ENCODE measurements around the gene SOS1.

Gene SOS1

GRCh38 chr2:39120771-39121522 is at the start of gene SOS1:
TSS of gene SOS1 (minus strand) at chr2:39121051. CDS start at chr2:39120422, 629 bp downstream.
- peak within 1 kb of the TSS; percentile 80 for H3K4me3 ChIP-seq (ENCODE audit: low read depth, low read length)
- peak; percentile 87 for DNase-seq (ENCODE audit: low read depth)
- in situ Hi-C loops (cut with HindIII; ENCODE audit: low sequenced_read_pairs) = no loop called here
- TF ChIP-seq CTCF (IDR thresholded peaks at IDR 0.05; ENCODE audit: low read depth, low read length, missing control alignments) = no peak

DNA sequence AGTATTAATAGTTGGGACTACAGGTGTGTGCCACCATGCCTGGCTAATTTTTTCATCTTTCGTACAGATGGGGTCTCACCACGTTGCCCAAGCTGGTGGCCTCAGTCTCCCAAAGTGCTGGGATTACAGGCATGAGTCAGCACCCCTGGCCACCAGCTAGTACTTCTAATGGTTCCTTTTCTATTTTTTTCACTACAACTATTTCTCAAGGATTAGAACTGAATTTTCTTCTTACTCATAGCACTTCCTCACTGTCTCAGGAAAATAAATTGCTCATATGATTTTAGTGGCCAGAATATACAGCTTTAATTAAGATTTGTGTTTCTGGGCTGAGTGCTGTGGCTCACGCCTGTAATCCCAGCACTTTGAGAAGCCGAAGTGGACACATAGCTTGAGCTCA is 43.2 kb upstream of the SOS1 start:
- no peak for DNase-seq (ENCODE audit: low read depth)
- in situ Hi-C loops (cut with HindIII; ENCODE audit: low sequenced_read_pairs) = no loop called here
- TF ChIP-seq CTCF (IDR thresholded peaks at IDR 0.05; ENCODE audit: low read depth, low read length, missing control alignments) = no peak
- no peak overlapping the region for H3K4me3 ChIP-seq (ENCODE audit: low read depth, low read length)

DNA sequence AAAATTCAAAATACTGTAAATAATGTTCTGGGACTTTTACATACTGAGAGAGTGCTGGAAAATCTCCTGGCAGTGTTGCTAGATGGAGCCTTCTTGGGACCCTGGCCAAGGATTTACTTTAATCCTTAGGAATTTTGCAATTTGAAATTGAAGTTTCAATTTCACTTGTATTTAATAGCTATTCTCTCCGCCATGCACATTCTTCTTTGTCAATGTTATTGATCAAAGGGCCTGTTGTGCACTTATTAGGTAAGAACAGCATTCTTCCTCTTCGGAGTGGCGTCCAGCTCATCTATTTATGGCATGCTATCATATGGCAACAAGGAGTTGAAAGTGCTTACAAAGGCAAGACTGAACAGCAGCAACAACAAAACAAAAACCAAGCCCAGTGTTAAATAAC is 40.1 kb upstream of the SOS1 start:
- TF ChIP-seq CTCF (IDR thresholded peaks at IDR 0.05; ENCODE audit: low read depth, low read length, missing control alignments) = no peak
- no peak for DNase-seq (ENCODE audit: low read depth)
- no peak overlapping the region for H3K4me3 ChIP-seq (ENCODE audit: low read depth, low read length)
- in situ Hi-C loops (cut with HindIII; ENCODE audit: low sequenced_read_pairs) = no loop called here

- in situ Hi-C loops (cut with HindIII; ENCODE audit: low sequenced_read_pairs) = no loop called here
- no peak overlapping the region for H3K4me3 ChIP-seq (ENCODE audit: low read depth, low read length)
- no peak for TF ChIP-seq CTCF (IDR thresholded peaks at IDR 0.05; ENCODE audit: low read depth, low read length, missing control alignments)
- no peak for DNase-seq (ENCODE audit: low read depth)
Measured at GRCh38 chr2:39159283-39159682, 38.4 kb upstream of the SOS1 start.

DNA sequence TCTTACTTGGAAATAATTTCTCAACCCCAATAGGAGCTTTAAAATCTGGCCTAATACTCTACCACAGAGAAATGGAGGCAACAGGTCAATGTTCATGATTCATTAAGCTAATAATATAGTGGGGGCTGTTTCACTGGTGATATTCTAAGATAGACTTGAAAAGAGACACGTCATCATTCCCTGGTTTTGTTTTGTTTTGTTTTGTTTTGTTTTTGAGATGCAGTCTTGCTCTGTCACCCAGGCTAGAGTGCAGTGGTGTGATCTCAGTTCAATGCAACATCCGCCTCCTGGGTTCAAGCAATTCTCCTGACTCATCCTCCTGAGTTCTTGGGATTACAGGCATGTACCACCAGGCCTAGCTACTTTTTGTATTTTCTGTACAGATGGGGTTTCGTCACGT is 37.5 kb upstream of the SOS1 start:
- H3K4me3 ChIP-seq (ENCODE audit: low read depth, low read length) = no peak overlapping the region
- DNase-seq (ENCODE audit: low read depth) = no peak
- in situ Hi-C loops (cut with HindIII; ENCODE audit: low sequenced_read_pairs) = no loop called here
- TF ChIP-seq CTCF (IDR thresholded peaks at IDR 0.05; ENCODE audit: low read depth, low read length, missing control alignments) = no peak

GRCh38 chr2:39156846-39157245 is 36.0 kb upstream of the SOS1 start:
- in situ Hi-C loops (cut with HindIII; ENCODE audit: low sequenced_read_pairs) = no loop called here
- TF ChIP-seq CTCF (IDR thresholded peaks at IDR 0.05; ENCODE audit: low read depth, low read length, missing control alignments) = no peak

More at GRCh38 chr2:39156846-39157245, 36.0 kb upstream of the SOS1 start:
- no peak overlapping the region for H3K4me3 ChIP-seq (ENCODE audit: low read depth, low read length)
- no peak for DNase-seq (ENCODE audit: low read depth)

All from astrocyte of the cerebellum (primary cell).